GM23338 (cell line): ENCODE data around the gene ZBTB18. TPM values are rescaled to one million over a fixed set of nuclear protein-coding genes. Genes with fewer than 3 reads are reported as not detected.

Source experiments
- ATAC-seq: fragments of 200-7000 bp; cut with Tn5 transposase; 3 replicates; pipeline ENCODE4 v1.9.1; 2020
- DNase-seq: peaks from one replicate; pipeline ENCODE4 v3.0.0-alpha.2; 2015; ENCODE audit warnings: low spot score
- H2AFZ ChIP-seq: fragments of 200-600 bp; sonication (generic); 2 replicates; pipeline ENCODE4 v1.8.0; 2016; ENCODE audit warnings: antibody characterized with exemption, mild to moderate bottlenecking, moderate library complexity
- H3F3A ChIP-seq: fragments of 200-600 bp; sonication (generic); replicated peaks from 2 replicates; pipeline ENCODE4 v1.8.0; 2017; ENCODE audit warnings: antibody characterized with exemption, mixed run types, low read depth
- H3K27ac ChIP-seq: fragments of 200-600 bp; sonication (generic); 2 replicates; pipeline ENCODE4 v1.6.1; 2016; ENCODE audit warnings: low read depth
- H3K27me3 ChIP-seq: fragments of 200-600 bp; sonication (generic); 2 replicates; pipeline ENCODE4 v1.8.0; 2016; ENCODE audit warnings: mild to moderate bottlenecking, mixed run types, moderate library complexity; ENCODE audit not compliant: insufficient read depth
- H3K36me3 ChIP-seq: fragments of 200-600 bp; sonication (generic); 2 replicates; pipeline ENCODE4 v1.8.0; 2016; ENCODE audit warnings: mild to moderate bottlenecking; ENCODE audit not compliant: insufficient read depth
- H3K4me1 ChIP-seq: fragments of 200-600 bp; sonication (generic); 2 replicates; pipeline ENCODE4 v1.8.0; 2016; ENCODE audit warnings: mild to moderate bottlenecking, moderate library complexity; ENCODE audit not compliant: insufficient read depth
- H3K4me2 ChIP-seq: fragments of 200-600 bp; sonication (generic); 2 replicates; pipeline ENCODE4 v1.7.1; 2017; ENCODE audit warnings: mixed run types
- H3K4me3 ChIP-seq: fragments of 200-600 bp; sonication (generic); 2 replicates; pipeline ENCODE4 v1.6.1; 2016; ENCODE audit warnings: mixed run types
- H3K79me2 ChIP-seq: fragments of 200-600 bp; sonication (generic); replicated peaks from 2 replicates; pipeline ENCODE4 v1.8.0; 2017; ENCODE audit warnings: mild to moderate bottlenecking; ENCODE audit not compliant: insufficient read depth
- H3K9me2 ChIP-seq: fragments of 200-600 bp; sonication (generic); 2 replicates; pipeline ENCODE4 v1.8.0; 2017; ENCODE audit not compliant: insufficient read depth
- H4K20me1 ChIP-seq: fragments of 200-600 bp; sonication (generic); replicated peaks from 2 replicates; pipeline ENCODE4 v1.8.0; 2017; ENCODE audit warnings: mild to moderate bottlenecking; ENCODE audit not compliant: insufficient read depth
- H3K27ac Mint-ChIP-seq: 2 replicates; pipeline ENCODE4 v1.8.0; 2020; ENCODE audit warnings: inconsistent platforms, mild to moderate bottlenecking, moderate library complexity, mixed read lengths
- H3K27me3 Mint-ChIP-seq: 3 replicates; pipeline ENCODE4 v1.8.0; 2022; ENCODE audit warnings: low read depth, mild to moderate bottlenecking, moderate library complexity, mixed read lengths, inconsistent platforms; ENCODE audit not compliant: insufficient read depth, poor library complexity
- H3K36me3 Mint-ChIP-seq: 3 replicates; pipeline ENCODE4 v1.8.0; 2021; ENCODE audit warnings: low read depth, mild to moderate bottlenecking, inconsistent platforms, moderate library complexity, mixed read lengths
- H3K4me1 Mint-ChIP-seq: 3 replicates; pipeline ENCODE4 v1.8.0; 2020; ENCODE audit warnings: mild to moderate bottlenecking, inconsistent platforms, mixed read lengths
- H3K4me3 Mint-ChIP-seq: 3 replicates; pipeline ENCODE4 v1.8.0; 2021; ENCODE audit warnings: moderate library complexity, mild to moderate bottlenecking, inconsistent platforms, mixed read lengths
- H3K9me3 Mint-ChIP-seq: 3 replicates; pipeline ENCODE4 v1.8.0; 2020; ENCODE audit warnings: moderate library complexity, mild to moderate bottlenecking, inconsistent platforms, mixed read lengths
- CREB1 ChIP-seq: fragments of 250-450 bp; sonication (Bioruptor Pico); IDR thresholded peaks from 2 replicates; pipeline ENCODE4 v1.5.0; 2020; ENCODE audit warnings: low read depth, mild to moderate bottlenecking, moderate library complexity
- NANOG ChIP-seq: IDR thresholded peaks from 2 replicates; pipeline ENCODE4 v1.6.1; 2016; ENCODE audit warnings: antibody characterized with exemption, borderline replicate concordance
- POLR2AphosphoS5 ChIP-seq: IDR thresholded peaks from 2 replicates; pipeline ENCODE4 v1.6.1; 2016; ENCODE audit warnings: antibody characterized with exemption, low read depth
- STAT1 ChIP-seq: IDR thresholded peaks from one replicate; pipeline ENCODE4 v1.6.1; 2016; ENCODE audit warnings: antibody characterized with exemption; ENCODE audit not compliant: unreplicated experiment
- ZNF114 ChIP-seq: fragments of 250-450 bp; sonication (Bioruptor Pico); IDR thresholded peaks from 2 replicates; pipeline ENCODE4 v1.5.0; 2020; ENCODE audit warnings: mild to moderate bottlenecking, moderate library complexity
- ZNF331 ChIP-seq: fragments of 250-450 bp; sonication (Bioruptor Pico); IDR thresholded peaks from 2 replicates; pipeline ENCODE4 v1.5.0; 2020; ENCODE audit warnings: low read depth, mild to moderate bottlenecking, moderate library complexity
- polyA plus RNA-seq: library from polyadenylated mRNA; unstranded; fragments of >200 nt; fragmentation: Nextera tagmentation; extraction: Ambion mirVana; gene quantifications from 2 replicates; pipeline ENCODE4 v1.2.1, GENCODE V29; 2016
- total RNA-seq: library from RNA; depleted of rRNA; stranded (reverse); fragments of >200 nt; shearing (Covaris generic); gene quantifications from 2 replicates; pipeline ENCODE4 v1.2.3, GENCODE V29; 2014
- TF ChIP-seq, protein P1 (sequence below): IDR thresholded peaks from one replicate; pipeline ENCODE4 v1.6.1; 2018; ENCODE audit warnings: antibody characterized with exemption; ENCODE audit not compliant: unreplicated experiment
- TF ChIP-seq, protein P2 (sequence below): fragments of 250-450 bp; sonication (Bioruptor Pico); IDR thresholded peaks from 2 replicates; pipeline ENCODE4 v1.5.0; 2020; ENCODE audit warnings: mild to moderate bottlenecking, moderate library complexity
- TF ChIP-seq, protein P3 (sequence below): IDR thresholded peaks from 2 replicates; pipeline ENCODE4 v1.6.1; 2016; ENCODE audit warnings: antibody characterized with exemption

Gene ZBTB18
- total and polyA plus RNA-seq, 2 experiments from 2014 or later, result 5.5 to 12.2 TPM

DNA sequence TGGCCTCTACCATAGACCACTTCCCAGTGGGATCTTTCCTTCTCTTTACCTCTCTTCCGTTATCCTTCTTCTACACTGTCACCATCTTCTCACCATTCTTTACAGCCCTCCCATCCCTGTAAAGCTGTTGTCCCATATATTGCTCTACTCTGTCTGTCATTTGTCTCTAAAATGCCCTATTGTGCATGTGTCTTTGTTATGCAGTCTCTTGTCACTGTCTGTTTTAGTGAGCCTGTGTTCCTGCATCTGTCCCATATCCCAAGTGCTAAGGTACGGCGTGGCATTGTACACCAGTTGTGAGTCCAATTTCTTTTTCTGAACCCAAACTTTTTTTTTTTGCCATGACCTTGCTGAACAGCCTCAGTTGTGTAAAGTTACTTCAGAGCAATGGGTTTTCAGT is 8.8 kb upstream of the ZBTB18 start (continued):
- TF ChIP-seq, protein P1, sequence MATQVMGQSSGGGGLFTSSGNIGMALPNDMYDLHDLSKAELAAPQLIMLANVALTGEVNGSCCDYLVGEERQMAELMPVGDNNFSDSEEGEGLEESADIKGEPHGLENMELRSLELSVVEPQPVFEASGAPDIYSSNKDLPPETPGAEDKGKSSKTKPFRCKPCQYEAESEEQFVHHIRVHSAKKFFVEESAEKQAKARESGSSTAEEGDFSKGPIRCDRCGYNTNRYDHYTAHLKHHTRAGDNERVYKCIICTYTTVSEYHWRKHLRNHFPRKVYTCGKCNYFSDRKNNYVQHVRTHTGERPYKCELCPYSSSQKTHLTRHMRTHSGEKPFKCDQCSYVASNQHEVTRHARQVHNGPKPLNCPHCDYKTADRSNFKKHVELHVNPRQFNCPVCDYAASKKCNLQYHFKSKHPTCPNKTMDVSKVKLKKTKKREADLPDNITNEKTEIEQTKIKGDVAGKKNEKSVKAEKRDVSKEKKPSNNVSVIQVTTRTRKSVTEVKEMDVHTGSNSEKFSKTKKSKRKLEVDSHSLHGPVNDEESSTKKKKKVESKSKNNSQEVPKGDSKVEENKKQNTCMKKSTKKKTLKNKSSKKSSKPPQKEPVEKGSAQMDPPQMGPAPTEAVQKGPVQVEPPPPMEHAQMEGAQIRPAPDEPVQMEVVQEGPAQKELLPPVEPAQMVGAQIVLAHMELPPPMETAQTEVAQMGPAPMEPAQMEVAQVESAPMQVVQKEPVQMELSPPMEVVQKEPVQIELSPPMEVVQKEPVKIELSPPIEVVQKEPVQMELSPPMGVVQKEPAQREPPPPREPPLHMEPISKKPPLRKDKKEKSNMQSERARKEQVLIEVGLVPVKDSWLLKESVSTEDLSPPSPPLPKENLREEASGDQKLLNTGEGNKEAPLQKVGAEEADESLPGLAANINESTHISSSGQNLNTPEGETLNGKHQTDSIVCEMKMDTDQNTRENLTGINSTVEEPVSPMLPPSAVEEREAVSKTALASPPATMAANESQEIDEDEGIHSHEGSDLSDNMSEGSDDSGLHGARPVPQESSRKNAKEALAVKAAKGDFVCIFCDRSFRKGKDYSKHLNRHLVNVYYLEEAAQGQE, result no peak
- no peak for TF ChIP-seq ZNF331 (CRISPR knock-in tag)
- TF ChIP-seq, protein P2, sequence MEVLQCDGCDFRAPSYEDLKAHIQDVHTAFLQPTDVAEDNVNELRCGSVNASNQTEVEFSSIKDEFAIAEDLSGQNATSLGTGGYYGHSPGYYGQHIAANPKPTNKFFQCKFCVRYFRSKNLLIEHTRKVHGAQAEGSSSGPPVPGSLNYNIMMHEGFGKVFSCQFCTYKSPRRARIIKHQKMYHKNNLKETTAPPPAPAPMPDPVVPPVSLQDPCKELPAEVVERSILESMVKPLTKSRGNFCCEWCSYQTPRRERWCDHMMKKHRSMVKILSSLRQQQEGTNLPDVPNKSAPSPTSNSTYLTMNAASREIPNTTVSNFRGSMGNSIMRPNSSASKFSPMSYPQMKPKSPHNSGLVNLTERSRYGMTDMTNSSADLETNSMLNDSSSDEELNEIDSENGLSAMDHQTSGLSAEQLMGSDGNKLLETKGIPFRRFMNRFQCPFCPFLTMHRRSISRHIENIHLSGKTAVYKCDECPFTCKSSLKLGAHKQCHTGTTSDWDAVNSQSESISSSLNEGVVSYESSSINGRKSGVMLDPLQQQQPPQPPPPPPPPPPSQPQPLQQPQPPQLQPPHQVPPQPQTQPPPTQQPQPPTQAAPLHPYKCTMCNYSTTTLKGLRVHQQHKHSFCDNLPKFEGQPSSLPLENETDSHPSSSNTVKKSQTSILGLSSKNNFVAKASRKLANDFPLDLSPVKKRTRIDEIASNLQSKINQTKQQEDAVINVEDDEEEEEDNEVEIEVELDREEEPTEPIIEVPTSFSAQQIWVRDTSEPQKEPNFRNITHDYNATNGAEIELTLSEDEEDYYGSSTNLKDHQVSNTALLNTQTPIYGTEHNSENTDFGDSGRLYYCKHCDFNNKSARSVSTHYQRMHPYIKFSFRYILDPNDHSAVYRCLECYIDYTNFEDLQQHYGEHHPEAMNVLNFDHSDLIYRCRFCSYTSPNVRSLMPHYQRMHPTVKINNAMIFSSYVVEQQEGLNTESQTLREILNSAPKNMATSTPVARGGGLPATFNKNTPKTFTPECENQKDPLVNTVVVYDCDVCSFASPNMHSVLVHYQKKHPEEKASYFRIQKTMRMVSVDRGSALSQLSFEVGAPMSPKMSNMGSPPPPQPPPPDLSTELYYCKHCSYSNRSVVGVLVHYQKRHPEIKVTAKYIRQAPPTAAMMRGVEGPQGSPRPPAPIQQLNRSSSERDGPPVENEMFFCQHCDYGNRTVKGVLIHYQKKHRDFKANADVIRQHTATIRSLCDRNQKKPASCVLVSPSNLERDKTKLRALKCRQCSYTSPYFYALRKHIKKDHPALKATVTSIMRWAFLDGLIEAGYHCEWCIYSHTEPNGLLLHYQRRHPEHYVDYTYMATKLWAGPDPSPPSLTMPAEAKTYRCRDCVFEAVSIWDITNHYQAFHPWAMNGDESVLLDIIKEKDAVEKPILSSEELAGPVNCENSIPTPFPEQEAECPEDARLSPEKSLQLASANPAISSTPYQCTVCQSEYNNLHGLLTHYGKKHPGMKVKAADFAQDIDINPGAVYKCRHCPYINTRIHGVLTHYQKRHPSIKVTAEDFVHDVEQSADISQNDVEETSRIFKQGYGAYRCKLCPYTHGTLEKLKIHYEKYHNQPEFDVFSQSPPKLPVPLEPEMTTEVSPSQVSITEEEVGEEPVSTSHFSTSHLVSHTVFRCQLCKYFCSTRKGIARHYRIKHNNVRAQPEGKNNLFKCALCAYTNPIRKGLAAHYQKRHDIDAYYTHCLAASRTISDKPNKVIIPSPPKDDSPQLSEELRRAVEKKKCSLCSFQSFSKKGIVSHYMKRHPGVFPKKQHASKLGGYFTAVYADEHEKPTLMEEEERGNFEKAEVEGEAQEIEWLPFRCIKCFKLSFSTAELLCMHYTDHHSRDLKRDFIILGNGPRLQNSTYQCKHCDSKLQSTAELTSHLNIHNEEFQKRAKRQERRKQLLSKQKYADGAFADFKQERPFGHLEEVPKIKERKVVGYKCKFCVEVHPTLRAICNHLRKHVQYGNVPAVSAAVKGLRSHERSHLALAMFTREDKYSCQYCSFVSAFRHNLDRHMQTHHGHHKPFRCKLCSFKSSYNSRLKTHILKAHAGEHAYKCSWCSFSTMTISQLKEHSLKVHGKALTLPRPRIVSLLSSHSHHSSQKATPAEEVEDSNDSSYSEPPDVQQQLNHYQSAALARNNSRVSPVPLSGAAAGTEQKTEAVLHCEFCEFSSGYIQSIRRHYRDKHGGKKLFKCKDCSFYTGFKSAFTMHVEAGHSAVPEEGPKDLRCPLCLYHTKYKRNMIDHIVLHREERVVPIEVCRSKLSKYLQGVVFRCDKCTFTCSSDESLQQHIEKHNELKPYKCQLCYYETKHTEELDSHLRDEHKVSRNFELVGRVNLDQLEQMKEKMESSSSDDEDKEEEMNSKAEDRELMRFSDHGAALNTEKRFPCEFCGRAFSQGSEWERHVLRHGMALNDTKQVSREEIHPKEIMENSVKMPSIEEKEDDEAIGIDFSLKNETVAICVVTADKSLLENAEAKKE (CRISPR knock-in tag), result no peak
- TF ChIP-seq STAT1, result no peak
- no peak for TF ChIP-seq POLR2AphosphoS5

DNA sequence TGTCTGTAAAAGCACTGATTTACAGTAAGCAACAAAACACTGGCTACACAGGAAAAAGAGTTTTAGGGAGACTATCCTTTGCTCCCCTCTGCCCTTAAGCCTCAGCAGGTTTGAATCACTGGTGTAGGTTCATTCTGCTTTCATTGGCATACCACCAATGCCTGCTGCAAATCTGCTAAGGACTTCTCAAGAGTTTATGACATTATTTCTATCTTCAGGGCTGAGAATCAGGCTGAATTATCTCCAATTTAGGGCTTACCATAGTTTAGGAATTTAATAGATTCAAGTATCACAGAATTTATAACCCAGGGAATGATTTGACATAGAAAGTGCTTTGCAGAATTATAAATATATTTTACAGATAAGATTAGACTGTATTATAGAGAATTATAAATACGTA is 6.7 kb upstream of the ZBTB18 start:
- H3K27me3 ChIP-seq, result no peaks in the 10 kb centered on the region; the same call in 1 of the 2 replicates
- Mint-ChIP-seq H3K27ac (no peak overlapping the region), H3K4me3 (no peak overlapping the region), H3K4me1 (peaks cover 20% of the 10 kb centered on the region), H3K36me3 (peaks cover under 1% of the 10 kb centered on the region; the same call in 1 of the 3 replicates), H3K27me3 (peaks cover 2% of the 10 kb centered on the region), H3K9me3 (no peaks in the 10 kb centered on the region)
- H4K20me1 ChIP-seq, result no peaks in the 10 kb centered on the region
- no peak overlapping the region for H3K4me3 ChIP-seq
- H3K27ac ChIP-seq, result no peak overlapping the region
- no peaks in the 10 kb centered on the region for H3K36me3 ChIP-seq
- no peak overlapping the region for H2AFZ ChIP-seq
- DNase-seq, result no peak
- H3K4me2 ChIP-seq, result no peak overlapping the region
- ATAC-seq, result no peak
- peaks cover 20% of the 10 kb centered on the region for H3K4me1 ChIP-seq
- peaks cover under 1% of the 10 kb centered on the region for H3K79me2 ChIP-seq
- H3K9me2 ChIP-seq, result no peaks in the 10 kb centered on the region
- H3F3A ChIP-seq, result no peaks in the 10 kb centered on the region; the same call in 1 of the 2 replicates
- TF ChIP-seq ZNF114 (CRISPR knock-in tag) (no peak), NANOG (no peak), CREB1 (CRISPR knock-in tag) (no peak), STAT1 (no peak), ZNF331 (CRISPR knock-in tag) (no peak)
- TF ChIP-seq, protein P3, sequence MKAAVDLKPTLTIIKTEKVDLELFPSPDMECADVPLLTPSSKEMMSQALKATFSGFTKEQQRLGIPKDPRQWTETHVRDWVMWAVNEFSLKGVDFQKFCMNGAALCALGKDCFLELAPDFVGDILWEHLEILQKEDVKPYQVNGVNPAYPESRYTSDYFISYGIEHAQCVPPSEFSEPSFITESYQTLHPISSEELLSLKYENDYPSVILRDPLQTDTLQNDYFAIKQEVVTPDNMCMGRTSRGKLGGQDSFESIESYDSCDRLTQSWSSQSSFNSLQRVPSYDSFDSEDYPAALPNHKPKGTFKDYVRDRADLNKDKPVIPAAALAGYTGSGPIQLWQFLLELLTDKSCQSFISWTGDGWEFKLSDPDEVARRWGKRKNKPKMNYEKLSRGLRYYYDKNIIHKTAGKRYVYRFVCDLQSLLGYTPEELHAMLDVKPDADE, result no peak
